Stimulated activated CD8-positive, alpha-beta memory T cell treated with anti-CD3 and anti-CD28 coated beads, Interleukin-4, amount 100 ng/mL, for 24 hours (primary cell): ENCODE measurements around the gene MAP2K5.

Source experiments
- DNase-seq: peaks from one replicate; pipeline ENCODE4 v3.0.0-alpha.2; 2020; ENCODE audit warnings: low read depth

MAP2K5 gene

DNA sequence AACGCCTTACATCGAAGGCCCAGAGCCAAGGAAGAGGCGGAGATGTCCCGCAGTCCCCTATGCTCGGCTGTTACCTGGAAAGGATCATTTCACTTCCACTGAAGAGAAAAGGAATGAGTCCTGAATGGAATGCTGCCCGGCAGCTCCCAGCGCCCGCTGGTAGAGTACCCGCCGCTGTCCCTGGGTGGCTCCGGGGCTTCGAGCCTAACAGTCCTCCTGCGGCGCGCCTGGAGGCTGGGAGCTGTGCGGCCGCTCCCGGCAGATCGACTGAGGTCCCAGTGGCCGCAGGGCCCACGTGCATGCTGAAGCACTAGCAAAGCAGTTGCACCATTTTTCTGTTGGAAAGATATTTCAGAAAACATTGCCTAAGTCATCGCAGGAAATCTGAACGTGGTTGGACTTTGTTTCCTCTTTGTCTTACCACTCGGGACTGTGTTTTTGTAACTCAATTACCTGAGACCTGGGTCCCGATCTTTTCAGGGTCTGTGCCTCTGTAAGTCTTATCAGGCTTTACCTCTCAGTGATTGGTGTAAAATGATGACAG is 296.4 kb downstream of the MAP2K5 start:
- no peak for DNase-seq

- DNase-seq, result no peak
These were observed 297.0 kb downstream of the MAP2K5 start for GRCh38 chr15:67839499-67839928.

DNA sequence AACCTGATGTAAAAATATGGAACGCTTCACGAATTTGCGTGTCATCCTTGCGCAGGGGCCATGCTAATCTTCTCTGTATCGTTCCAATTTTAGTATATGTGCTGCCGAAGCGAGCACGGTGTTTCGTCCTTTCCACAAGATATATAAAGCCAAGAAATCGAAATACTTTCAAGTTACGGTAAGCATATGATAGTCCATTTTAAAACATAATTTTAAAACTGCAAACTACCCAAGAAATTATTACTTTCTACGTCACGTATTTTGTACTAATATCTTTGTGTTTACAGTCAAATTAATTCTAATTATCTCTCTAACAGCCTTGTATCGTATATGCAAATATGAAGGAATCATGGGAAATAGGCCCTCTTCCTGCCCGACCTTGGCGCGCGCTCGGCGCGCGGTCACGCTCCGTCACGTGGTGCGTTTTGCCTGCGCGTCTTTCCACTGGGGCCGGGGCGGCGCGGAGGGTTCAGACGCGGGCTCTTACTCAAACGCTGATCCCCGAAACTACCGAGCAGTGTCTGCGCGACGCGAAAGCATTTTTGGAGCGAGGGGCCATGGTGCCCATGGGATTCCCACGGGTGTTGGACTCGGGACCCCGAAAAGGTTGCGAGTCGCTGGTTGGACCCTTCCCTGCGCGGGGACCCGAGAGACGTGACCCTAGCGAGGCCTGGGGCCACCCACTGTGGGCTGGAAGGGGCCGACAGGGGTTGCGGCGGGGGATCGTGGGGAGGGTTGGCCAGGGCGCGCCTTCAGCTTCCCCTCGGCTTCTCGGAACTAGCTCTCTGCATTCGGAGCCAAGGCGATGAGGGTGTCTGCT is 297.6 kb downstream of the MAP2K5 start, which contains the start of gene RNU6-1:
RNU6-1 (minus strand) TSS at position 117 of the 820 bp plus-strand sequence.
- DNase-seq, result peak; percentile 88

DNA sequence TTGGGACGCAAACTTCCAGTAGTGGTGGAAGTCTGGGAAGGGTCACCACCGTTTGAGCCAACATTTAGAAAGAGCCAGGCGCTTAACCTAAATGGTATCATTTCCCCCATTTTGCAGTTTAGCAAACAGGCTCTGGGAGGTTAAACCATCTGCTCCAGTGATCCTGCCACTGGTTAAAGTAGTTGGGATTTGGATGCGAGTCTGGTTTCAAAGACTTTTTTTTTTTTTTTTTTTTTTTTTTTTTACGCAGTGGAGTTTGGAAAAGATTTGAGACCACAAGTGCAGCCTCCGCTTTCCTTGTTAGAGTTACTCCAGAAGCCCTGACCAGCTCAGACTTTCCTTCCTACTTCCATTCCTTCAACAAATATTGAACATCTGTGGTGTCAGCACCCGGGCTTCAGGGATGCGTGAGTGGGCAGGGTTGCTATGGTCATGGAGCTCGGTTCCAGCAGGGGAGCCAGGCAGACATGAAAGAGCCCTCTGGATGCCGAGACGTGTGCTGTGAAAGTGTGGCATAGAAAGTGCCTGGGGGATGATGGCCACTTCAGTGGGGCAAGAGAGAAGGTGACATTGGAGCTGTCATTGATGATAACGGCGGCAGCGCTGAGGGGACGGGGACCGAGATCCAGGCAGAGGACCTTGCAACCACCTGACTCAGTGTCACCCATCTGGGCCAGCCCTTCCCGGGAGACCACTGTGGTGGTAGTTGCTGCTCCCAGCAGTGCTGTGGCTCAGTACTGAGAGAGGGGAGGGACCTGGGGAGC is 298.4 kb downstream of the MAP2K5 start:
- DNase-seq, result no peak

DNA sequence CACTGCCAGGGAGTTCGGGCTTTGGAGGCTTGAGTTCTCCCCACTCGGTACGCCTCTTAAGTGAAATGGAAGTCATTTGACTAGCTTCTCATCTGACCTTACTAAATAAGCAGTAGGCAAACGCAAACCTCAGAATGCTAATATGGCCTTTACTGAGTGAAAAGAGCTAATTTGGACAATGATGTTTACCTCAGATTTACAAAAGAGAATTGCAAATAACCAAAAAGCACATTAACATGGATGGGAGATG is 298.9 kb downstream of the MAP2K5 start:
- DNase-seq, result no peak

DNA sequence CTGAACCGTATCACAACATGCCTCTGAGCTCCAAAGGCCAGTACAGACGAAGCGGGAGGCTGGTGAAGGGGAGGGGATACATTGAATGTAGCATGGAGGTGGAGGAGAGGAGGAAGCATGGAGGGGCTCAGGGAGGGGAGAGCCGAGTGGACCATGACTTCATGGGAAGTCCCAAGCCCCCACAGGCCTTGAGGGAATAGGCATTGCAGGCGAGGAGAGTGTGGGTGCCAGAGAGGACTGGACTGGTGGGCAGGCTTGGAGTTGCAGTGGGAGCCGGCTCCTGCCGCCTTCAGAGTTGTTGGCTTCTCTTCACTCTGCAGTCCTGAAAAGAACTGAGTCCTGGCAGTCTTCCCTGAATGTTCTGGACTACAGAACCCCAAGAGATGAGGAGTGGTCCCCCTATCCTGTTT is 300.6 kb downstream of the MAP2K5 start:
- no peak for DNase-seq

GRCh38 chr15:67843571-67844387 is 301.3 kb downstream of the MAP2K5 start:
- no peak for DNase-seq

- no peak for DNase-seq
These were observed 303.5 kb downstream of the MAP2K5 start for GRCh38 chr15:67845974-67846373.

DNA sequence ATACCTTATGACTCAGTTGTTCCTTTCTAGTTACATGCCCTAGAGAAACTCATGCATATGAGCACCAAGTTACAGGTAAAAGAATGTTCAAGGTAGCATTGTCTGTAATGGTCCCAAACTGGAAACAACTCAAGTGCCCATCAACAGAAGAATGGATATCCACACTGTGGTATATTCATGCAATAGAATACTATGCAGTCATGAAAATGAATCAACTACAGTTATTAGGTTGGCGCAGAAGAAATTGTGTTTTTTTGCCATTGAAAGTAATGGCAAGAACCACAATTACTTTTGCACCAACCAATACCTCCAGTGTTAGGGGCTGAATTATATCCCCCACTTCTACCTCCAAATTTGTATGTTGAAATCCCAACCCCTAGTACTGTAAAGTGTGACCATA is 307.0 kb downstream of the MAP2K5 start:
- no peak for DNase-seq

- DNase-seq, result no peak
These were observed 307.8 kb downstream of the MAP2K5 start for GRCh38 chr15:67850336-67850735.

DNA sequence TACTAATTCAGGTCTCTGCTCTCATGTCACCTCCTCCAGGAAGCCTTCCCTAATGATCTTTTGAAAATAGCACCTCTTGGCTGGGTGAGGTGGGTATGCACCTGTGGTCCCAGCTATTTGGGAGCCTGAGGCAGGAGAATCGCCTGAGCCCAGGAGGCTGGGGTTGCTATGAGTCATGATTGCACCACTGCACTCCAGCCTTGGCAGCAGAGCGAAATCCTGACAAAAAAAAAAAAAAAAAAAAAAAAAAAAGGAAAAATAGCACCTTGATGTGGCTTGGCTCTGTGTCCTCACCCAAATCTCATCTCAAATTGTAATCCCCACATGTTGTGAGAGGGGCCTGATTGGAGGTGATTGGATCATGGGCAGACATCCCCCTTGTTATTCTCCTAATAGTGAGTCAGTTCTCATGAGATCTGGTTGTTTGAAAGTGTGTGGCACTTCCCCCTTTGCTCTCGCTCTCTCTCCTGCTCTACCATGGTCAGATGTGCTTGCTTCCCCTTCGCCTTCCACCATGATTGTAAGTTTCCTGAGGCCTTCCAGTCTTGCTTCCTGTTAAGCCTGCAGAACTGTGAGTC is 308.6 kb downstream of the MAP2K5 start:
- no peak for DNase-seq

DNA sequence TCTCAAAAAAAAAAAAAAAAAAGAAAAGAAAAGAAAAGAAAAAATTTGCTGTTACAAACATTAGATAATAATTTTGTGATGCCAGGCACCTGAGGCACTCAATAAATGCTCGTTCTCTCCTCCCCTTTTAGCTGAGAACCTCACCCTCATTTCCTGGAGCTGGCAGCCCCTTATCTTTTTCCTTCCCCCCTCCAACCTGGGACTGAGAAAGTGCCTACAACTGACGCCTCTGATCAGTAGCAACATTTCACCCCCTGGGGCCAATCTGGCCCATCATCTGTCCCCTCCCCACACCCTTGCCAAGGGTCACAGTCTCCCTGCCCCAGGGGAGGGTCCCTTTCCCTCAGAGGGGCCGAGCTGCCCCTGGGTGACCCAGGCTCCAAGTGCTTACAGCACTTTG is 309.9 kb downstream of the MAP2K5 start:
- DNase-seq, result no peak

GRCh38 chr15:67853454-67853853 is 311.0 kb downstream of the MAP2K5 start:
- no peak for DNase-seq

DNA sequence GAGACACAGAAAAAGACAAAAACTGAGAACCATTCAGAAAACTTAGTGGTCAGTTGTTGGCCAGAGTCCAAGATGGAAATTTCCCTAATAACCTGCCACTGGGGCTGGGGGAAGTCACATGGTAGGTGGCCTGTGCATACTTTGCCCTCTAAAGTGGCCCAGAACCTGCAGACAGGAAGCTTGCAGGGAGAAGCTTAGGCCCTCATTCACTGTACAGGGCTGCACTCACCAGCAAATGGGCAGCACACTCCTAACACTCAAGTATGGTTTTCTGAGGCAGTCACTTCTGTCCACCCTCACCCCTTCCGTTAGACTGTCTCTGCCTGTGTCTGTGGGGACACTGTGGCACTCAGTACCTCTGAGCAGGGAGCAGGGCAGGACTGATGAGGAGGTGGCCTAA is 311.9 kb downstream of the MAP2K5 start:
- no peak for DNase-seq

GRCh38 chr15:67855842-67856241 is 313.3 kb downstream of the MAP2K5 start:
- DNase-seq, result no peak
